ENCODE measurements around the gene SIX5. TPM values are rescaled to one million over a fixed set of nuclear protein-coding genes. Genes with fewer than 3 reads are reported as not detected.

SIX5 gene
- 10 to 100 TPM; 41.6 to 46.4 TPM for total RNA-seq
- 38.7 TPM for polyA plus RNA-seq (2013, experiment 1 of 2)
- polyA plus RNA-seq (2013, experiment 2 of 2), result 33.4 TPM
- long read RNA-seq, experiment 1, transcript SIX5-205 (3 exons, 2,943 nt), result major isoform, 7 of 28 reads
- long read RNA-seq, experiment 1, partial matches to known transcripts, result 10 of 28 reads
- long read RNA-seq, experiment 1, other reads (novel, unspliced or antisense), result 11 of 28 reads
- long read RNA-seq, experiment 2, transcript SIX5-205 (3 exons, 2,943 nt), result major isoform, 18 of 24 reads
- long read RNA-seq, experiment 2, partial matches to known transcripts, result 4 of 24 reads
- long read RNA-seq, experiment 2, other reads (novel, unspliced or antisense), result 2 of 24 reads
- long read RNA-seq, experiment 3, partial matches to known transcripts, result 7 of 11 reads
- long read RNA-seq, experiment 3, other reads (novel, unspliced or antisense), result 3 of 11 reads
- long read RNA-seq, experiment 4, partial matches to known transcripts, result 0 of 5 reads
- long read RNA-seq, experiment 4, other reads (novel, unspliced or antisense), result 1 of 5 reads

DNA sequence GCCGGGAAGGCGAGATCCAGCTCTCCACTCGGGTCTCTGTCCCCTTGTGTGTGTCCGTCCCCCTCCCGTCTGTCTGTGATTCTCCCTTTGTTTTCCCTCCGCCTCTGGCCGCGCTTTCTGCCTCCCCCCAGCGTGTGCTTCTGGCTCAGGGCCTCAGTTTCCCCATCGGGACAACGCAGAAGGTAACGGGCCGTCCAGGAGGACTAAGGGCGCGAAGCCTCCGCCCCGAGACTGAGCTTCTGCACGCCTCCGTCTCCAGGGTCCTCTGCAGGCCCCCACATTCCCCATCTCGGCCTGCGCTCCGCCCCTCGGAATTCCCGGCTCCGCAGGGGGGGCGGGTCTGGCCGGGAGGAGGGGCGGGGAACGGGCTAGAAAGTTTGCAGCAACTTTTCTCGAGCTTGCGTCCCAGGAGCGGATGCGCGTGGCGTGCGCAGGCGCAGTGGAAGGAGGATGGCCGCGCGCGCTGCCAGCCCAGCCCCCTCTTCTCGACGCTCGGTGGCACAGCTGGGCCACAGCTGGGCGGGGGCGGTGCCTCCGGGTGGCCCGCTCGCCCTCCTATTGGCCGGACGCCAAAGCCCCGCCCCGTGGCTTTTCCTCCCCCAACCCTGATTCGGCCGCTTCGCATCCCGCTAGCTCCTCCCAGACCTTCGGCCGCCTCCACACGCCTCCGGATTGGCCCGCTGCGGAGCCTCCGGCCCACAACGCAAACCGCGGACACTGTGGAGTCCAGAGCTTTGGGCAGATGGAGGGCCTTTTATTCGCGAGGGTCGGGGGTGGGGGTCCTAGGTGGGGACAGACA lies at the start of gene SIX5:
SIX5 (minus strand) TSS at position 269 of the 799 bp plus-strand sequence. CDS start 408 bp downstream, outside the sequence.
- H3K27me3 ChIP-seq (ENCODE audit: control insufficient read depth, insufficient read depth, low read length, poor library complexity, severe bottlenecking), result no peaks in the 10 kb centered on the region
- TF ChIP-seq, protein P1, sequence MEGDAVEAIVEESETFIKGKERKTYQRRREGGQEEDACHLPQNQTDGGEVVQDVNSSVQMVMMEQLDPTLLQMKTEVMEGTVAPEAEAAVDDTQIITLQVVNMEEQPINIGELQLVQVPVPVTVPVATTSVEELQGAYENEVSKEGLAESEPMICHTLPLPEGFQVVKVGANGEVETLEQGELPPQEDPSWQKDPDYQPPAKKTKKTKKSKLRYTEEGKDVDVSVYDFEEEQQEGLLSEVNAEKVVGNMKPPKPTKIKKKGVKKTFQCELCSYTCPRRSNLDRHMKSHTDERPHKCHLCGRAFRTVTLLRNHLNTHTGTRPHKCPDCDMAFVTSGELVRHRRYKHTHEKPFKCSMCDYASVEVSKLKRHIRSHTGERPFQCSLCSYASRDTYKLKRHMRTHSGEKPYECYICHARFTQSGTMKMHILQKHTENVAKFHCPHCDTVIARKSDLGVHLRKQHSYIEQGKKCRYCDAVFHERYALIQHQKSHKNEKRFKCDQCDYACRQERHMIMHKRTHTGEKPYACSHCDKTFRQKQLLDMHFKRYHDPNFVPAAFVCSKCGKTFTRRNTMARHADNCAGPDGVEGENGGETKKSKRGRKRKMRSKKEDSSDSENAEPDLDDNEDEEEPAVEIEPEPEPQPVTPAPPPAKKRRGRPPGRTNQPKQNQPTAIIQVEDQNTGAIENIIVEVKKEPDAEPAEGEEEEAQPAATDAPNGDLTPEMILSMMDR (conservative IDR thresholded peaks at IDR 0.05), result no peak
- peak; percentile 99 for DNase-seq
- H3K9me3 Mint-ChIP-seq, result no peaks in the 10 kb centered on the region
- peaks cover 4% of the 10 kb centered on the region for H3K36me3 ChIP-seq (ENCODE audit: control insufficient read depth, insufficient read depth, low read length)
- peaks cover 16% of the 10 kb centered on the region for H3K36me3 Mint-ChIP-seq (ENCODE audit: low read depth)
- H3K9ac ChIP-seq (ENCODE audit: extremely low read depth, low read length, poor library complexity, severe bottlenecking), result peak within 1 kb of the TSS; percentile 97
- H3K9me3 ChIP-seq (ENCODE audit: control insufficient read depth, low read length), result no peaks in the 10 kb centered on the region
- peak within 1 kb of the TSS; percentile 100 for H3K27ac Mint-ChIP-seq
- H3K27me3 Mint-ChIP-seq (ENCODE audit: insufficient read depth), result no peaks in the 10 kb centered on the region
- peak within 1 kb of the TSS; percentile 95 for H3K4me3 Mint-ChIP-seq
- 0% methylated on average over 16 to 70 of the region's 70 CpGs for WGBS, 2 experiments (ENCODE audit: insufficient coverage in 1 of 2, insufficient read length in 1 of 2)
- peak within 1 kb of the TSS; percentile 97 for H3K27ac ChIP-seq (ENCODE audit: low read depth, low read length)
- peak within 1 kb of the TSS; percentile 90 for H3K4me3 ChIP-seq (ENCODE audit: low read length)
- peaks cover 18% of the 10 kb centered on the region for H3K4me1 Mint-ChIP-seq
- peaks cover 13% of the 10 kb centered on the region for H3K4me1 ChIP-seq (ENCODE audit: control insufficient read depth, insufficient read depth, low read length)

DNA sequence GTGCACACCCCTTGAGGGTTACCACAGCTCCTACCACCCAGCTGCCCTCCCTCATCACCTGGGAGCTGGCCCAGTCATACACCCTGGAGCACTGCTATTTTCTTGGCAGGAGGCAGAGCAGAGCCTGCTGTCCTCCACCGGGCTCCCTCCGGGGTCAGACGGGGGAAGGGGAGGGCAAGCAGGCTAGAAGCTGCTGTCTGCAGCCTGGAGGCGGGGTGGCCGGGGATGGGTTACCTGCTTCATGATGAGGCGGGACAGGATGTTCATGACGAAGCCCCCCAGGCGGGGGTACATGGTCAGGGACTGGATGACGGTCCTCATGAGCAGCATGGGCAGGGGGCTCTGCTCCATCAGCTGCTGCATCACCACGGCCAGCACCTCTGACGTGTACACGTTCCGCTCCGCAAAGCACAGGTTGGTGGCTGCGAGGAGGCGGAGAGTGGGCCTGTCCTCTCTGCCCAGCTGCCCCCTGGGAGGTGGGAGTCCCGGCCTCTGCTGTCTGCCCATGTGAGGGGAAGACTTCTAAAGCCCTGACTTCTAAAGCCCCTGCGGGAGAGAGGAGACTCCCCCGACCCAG lies 48.8 kb upstream of the SIX5 start:
- H3K27ac ChIP-seq (ENCODE audit: low read depth, low read length), result peak overlapping the region; percentile 38
- H3K4me1 ChIP-seq (ENCODE audit: control insufficient read depth, insufficient read depth, low read length), result peaks cover 15% of the 10 kb centered on the region
- peaks cover 25% of the 10 kb centered on the region for H3K36me3 Mint-ChIP-seq (ENCODE audit: low read depth)
- no peak overlapping the region for H3K4me3 ChIP-seq (ENCODE audit: low read length)
- TF ChIP-seq, protein P1 (conservative IDR thresholded peaks at IDR 0.05), result no peak
- H3K4me3 Mint-ChIP-seq, result no peak overlapping the region
- no peak overlapping the region for H3K27ac Mint-ChIP-seq
- no peaks in the 10 kb centered on the region for H3K27me3 ChIP-seq (ENCODE audit: control insufficient read depth, insufficient read depth, low read length, poor library complexity, severe bottlenecking)
- DNase-seq, result peak; percentile 81
- peaks cover 8% of the 10 kb centered on the region for H3K4me1 Mint-ChIP-seq
- no peak overlapping the region for H3K9ac ChIP-seq (ENCODE audit: extremely low read depth, low read length, poor library complexity, severe bottlenecking)
- no peaks in the 10 kb centered on the region for H3K27me3 Mint-ChIP-seq (ENCODE audit: insufficient read depth)
- H3K9me3 ChIP-seq (ENCODE audit: control insufficient read depth, low read length), result no peaks in the 10 kb centered on the region
- H3K36me3 ChIP-seq (ENCODE audit: control insufficient read depth, insufficient read depth, low read length), result peaks cover 26% of the 10 kb centered on the region
- no peaks in the 10 kb centered on the region for H3K9me3 Mint-ChIP-seq
- WGBS, 2 experiments (ENCODE audit: insufficient coverage in 1 of 2, insufficient read length in 1 of 2), result 81 to 83% methylated on average over 13 to 19 of the region's 19 CpGs

Data from endodermal cell (in vitro differentiated cells).